Measurements from ENCODE around the gene IFNG-AS1.

Gene IFNG-AS1

GRCh38 chr12:67968321-67968720 is 20.9 kb upstream of the IFNG-AS1 start:
- H3K4me3 ChIP-seq (ENCODE audit: low read depth, low read length), result no peak overlapping the region

GRCh38 chr12:67968725-67969124 is 20.5 kb upstream of the IFNG-AS1 start:
- Histone ChIP-seq H3K27me3 (ENCODE audit: insufficient read depth, low read depth, severe bottlenecking) (no peaks in the 10 kb centered on the region), H3K4me3 (ENCODE audit: low read depth, low read length) (no peak overlapping the region), H3K36me3 (no peaks in the 10 kb centered on the region), H3K27ac (no peak overlapping the region), H3K9me3 (ENCODE audit: severe bottlenecking) (no peaks in the 10 kb centered on the region)
- DNase-seq, result no peak
- TF ChIP-seq CTCF (IDR thresholded peaks at IDR 0.05; ENCODE audit: low read depth, low read length), result no peak

More at GRCh38 chr12:67968321-67968720, 20.9 kb upstream of the IFNG-AS1 start:
- Histone ChIP-seq H3K27me3 (ENCODE audit: insufficient read depth, low read depth, severe bottlenecking) (no peaks in the 10 kb centered on the region), H3K27ac (no peak overlapping the region), H3K9me3 (ENCODE audit: severe bottlenecking) (no peaks in the 10 kb centered on the region), H3K36me3 (no peaks in the 10 kb centered on the region)
- TF ChIP-seq CTCF (IDR thresholded peaks at IDR 0.05; ENCODE audit: low read depth, low read length), result no peak
- no peak for DNase-seq

- no peaks in the 10 kb centered on the region for H3K36me3 ChIP-seq
- DNase-seq, result no peak
- H3K9me3 ChIP-seq (ENCODE audit: severe bottlenecking), result no peaks in the 10 kb centered on the region
- no peak overlapping the region for H3K4me3 ChIP-seq (ENCODE audit: low read depth, low read length)
- no peak for TF ChIP-seq CTCF (IDR thresholded peaks at IDR 0.05; ENCODE audit: low read depth, low read length)
- no peaks in the 10 kb centered on the region for H3K27me3 ChIP-seq (ENCODE audit: insufficient read depth, low read depth, severe bottlenecking)
- H3K27ac ChIP-seq, result no peak overlapping the region
Measured at GRCh38 chr12:67969134-67969802, 20.0 kb upstream of the IFNG-AS1 start.

GRCh38 chr12:67977668-67978067 is 11.6 kb upstream of the IFNG-AS1 start:
- no peak for TF ChIP-seq CTCF (IDR thresholded peaks at IDR 0.05; ENCODE audit: low read depth, low read length)
- Histone ChIP-seq H3K4me3 (ENCODE audit: low read depth, low read length) (no peak overlapping the region), H3K9me3 (ENCODE audit: severe bottlenecking) (no peaks in the 10 kb centered on the region), H3K27me3 (ENCODE audit: insufficient read depth, low read depth, severe bottlenecking) (no peaks in the 10 kb centered on the region), H3K27ac (no peak overlapping the region), H3K36me3 (no peaks in the 10 kb centered on the region)
- no peak for DNase-seq

- H3K27me3 ChIP-seq (ENCODE audit: insufficient read depth, low read depth, severe bottlenecking), result no peaks in the 10 kb centered on the region
- no peak overlapping the region for H3K4me3 ChIP-seq (ENCODE audit: low read depth, low read length)
- no peaks in the 10 kb centered on the region for H3K36me3 ChIP-seq
- TF ChIP-seq CTCF (IDR thresholded peaks at IDR 0.05; ENCODE audit: low read depth, low read length), result no peak
- H3K9me3 ChIP-seq (ENCODE audit: severe bottlenecking), result no peaks in the 10 kb centered on the region
- H3K27ac ChIP-seq, result no peak overlapping the region
- no peak for DNase-seq
Measured at GRCh38 chr12:67980391-67980790, 8.9 kb upstream of the IFNG-AS1 start.
